MM.1S (cell line): ENCODE results near the gene PTPRG.

Source experiments
- DNase-seq: peaks from one replicate; pipeline ENCODE4 v3.0.0-alpha.2; 2015
- H2AFZ ChIP-seq: fragments of 300-600 bp; sonication (generic); 2 replicates; pipeline ENCODE4 v1.6.0; 2016; ENCODE audit warnings: antibody characterized with exemption, low read length
- H3F3A ChIP-seq: fragments of 300-600 bp; sonication (generic); 2 replicates; pipeline ENCODE4 v1.6.1; 2016; ENCODE audit warnings: mild to moderate bottlenecking, antibody characterized with exemption, low read length, moderate library complexity, mixed read lengths; ENCODE audit not compliant: insufficient read depth
- H3K27ac ChIP-seq: fragments of 300-600 bp; sonication (generic); 2 replicates; pipeline ENCODE4 v1.5.1; 2016; ENCODE audit warnings: mild to moderate bottlenecking, low read length
- H3K27me3 ChIP-seq: fragments of 300-600 bp; sonication (generic); replicated peaks from 2 replicates; pipeline ENCODE4 v1.6.0; 2016; ENCODE audit warnings: low read length; ENCODE audit not compliant: insufficient read depth
- H3K36me3 ChIP-seq: fragments of 300-600 bp; sonication (generic); replicated peaks from 2 replicates; pipeline ENCODE4 v1.6.1; 2016; ENCODE audit warnings: mild to moderate bottlenecking, low read length, mixed read lengths; ENCODE audit not compliant: insufficient read depth
- H3K4me1 ChIP-seq: fragments of 300-600 bp; sonication (generic); 2 replicates; pipeline ENCODE4 v1.6.1; 2016; ENCODE audit warnings: low read length, mixed read lengths
- H3K4me2 ChIP-seq: fragments of 300-600 bp; sonication (generic); 2 replicates; pipeline ENCODE4 v1.6.0; 2016; ENCODE audit warnings: low read depth, low read length
- H3K4me3 ChIP-seq: fragments of 300-600 bp; sonication (generic); 2 replicates; pipeline ENCODE4 v1.5.1; 2016; ENCODE audit warnings: low read length, mixed read lengths
- H3K79me2 ChIP-seq: fragments of 300-600 bp; sonication (generic); 2 replicates; pipeline ENCODE4 v1.6.1; 2016; ENCODE audit warnings: mixed run types, low read length, mixed read lengths
- H3K9ac ChIP-seq: fragments of 300-600 bp; sonication (generic); 2 replicates; pipeline ENCODE4 v1.6.1; 2016; ENCODE audit warnings: low read length, mixed read lengths
- H3K9me2 ChIP-seq: fragments of 300-600 bp; sonication (generic); replicated peaks from 2 replicates; pipeline ENCODE4 v1.6.1; 2016; ENCODE audit warnings: mild to moderate bottlenecking, low read length, mixed read lengths; ENCODE audit not compliant: insufficient read depth
- H3K9me3 ChIP-seq: fragments of 300-600 bp; sonication (generic); replicated peaks from 2 replicates; pipeline ENCODE4 v1.6.1; 2016; ENCODE audit warnings: mild to moderate bottlenecking, low read length, mixed read lengths; ENCODE audit not compliant: insufficient read depth
- H4K20me1 ChIP-seq: fragments of 300-600 bp; sonication (generic); 2 replicates; pipeline ENCODE4 v1.6.1; 2016; ENCODE audit warnings: mild to moderate bottlenecking, low read length, moderate library complexity, mixed read lengths; ENCODE audit not compliant: insufficient read depth
- CTCF ChIP-seq: fragments of 300-600 bp; sonication (generic); IDR thresholded peaks from 2 replicates; pipeline ENCODE4 v1.5.1; 2016; ENCODE audit warnings: antibody characterized with exemption, low read length, mixed read lengths
- EZH2 ChIP-seq: fragments of 300-600 bp; sonication (generic); optimal IDR thresholded peaks from 2 replicates; pipeline ENCODE3; 2017; ENCODE audit warnings: low read depth, mild to moderate bottlenecking, antibody characterized with exemption, low read length, mixed read lengths
- EZH2phosphoT487 ChIP-seq: fragments of 300-600 bp; sonication (generic); IDR thresholded peaks from 2 replicates; pipeline ENCODE4 v1.6.1; 2018; ENCODE audit warnings: antibody characterized with exemption, low read length

Gene PTPRG

DNA sequence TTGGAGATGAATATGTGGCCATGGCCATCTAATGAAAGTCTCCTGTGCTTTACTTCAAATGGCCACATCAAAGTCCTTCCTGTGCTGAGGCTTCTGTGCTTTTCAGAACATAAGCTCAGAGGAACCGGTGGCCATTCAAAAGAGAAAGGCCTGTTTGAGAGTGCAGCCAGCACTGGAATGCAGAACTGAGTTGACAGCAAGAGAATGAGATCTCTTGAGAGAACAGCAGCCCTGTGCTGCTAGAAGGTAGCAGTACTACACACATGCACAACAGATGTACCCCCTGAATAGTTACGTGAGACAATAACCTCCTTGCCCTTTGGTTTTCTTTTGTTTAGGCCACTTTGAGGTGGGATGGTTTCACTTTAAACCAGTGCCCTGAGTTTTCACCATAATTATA, 292.5 kb downstream of the PTPRG start:
- Histone ChIP-seq H3K36me3 (no peaks in the 10 kb centered on the region), H3K9me2 (no peaks in the 10 kb centered on the region), H3K4me1 (0 out of 2 replicates have a peak, but pooled peaks cover 10% of the 10 kb centered on the region), H3K27me3 (no peaks in the 10 kb centered on the region), H4K20me1 (no peaks in the 10 kb centered on the region), H3K4me3 (no peak overlapping the region), H3K4me2 (no peak overlapping the region), H3K27ac (no peak overlapping the region), H3K79me2 (peaks cover 6% of the 10 kb centered on the region; the same call in 1 of the 2 replicates), H3F3A (no peaks in the 10 kb centered on the region), H2AFZ (no peak overlapping the region), H3K9me3 (no peaks in the 10 kb centered on the region), H3K9ac (no peak overlapping the region)
- DNase-seq: peak; percentile 25
- TF ChIP-seq EZH2 (no peak), CTCF (no peak), EZH2phosphoT487 (no peak)

GRCh38 chr3:61855211-61855610, 293.8 kb downstream of the PTPRG start:
- TF ChIP-seq EZH2phosphoT487: no peak
- no peak for TF ChIP-seq CTCF
- TF ChIP-seq EZH2: no peak
- Histone ChIP-seq H3K9me3 (no peaks in the 10 kb centered on the region), H3K4me3 (no peak overlapping the region), H3K4me2 (no peak overlapping the region), H3F3A (no peaks in the 10 kb centered on the region), H3K4me1 (0 out of 2 replicates have a peak, but pooled peaks cover 10% of the 10 kb centered on the region), H3K27me3 (no peaks in the 10 kb centered on the region), H3K79me2 (peaks cover 6% of the 10 kb centered on the region; the same call in 1 of the 2 replicates), H4K20me1 (no peaks in the 10 kb centered on the region), H3K9me2 (no peaks in the 10 kb centered on the region), H2AFZ (no peak overlapping the region), H3K36me3 (no peaks in the 10 kb centered on the region), H3K27ac (no peak overlapping the region), H3K9ac (no peak overlapping the region)
- DNase-seq: no peak

DNA sequence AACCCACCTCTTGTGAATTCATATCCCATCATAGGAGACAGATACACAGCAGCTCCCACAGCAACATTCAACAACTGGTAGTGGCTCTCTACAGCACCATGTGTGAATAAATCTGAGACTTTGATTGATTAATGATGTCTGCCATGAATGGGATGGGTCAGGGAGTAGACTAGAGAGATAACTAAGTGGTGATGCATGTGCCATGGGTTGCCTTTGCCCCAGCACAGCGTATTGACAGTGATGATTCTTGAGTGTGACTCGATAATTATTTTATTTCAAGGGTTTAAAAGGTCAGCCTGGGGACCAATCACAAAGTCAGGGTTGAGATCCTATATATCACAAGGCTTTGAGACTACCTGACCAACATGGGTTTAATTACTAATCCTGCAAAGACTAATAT, 295.9 kb downstream of the PTPRG start:
- Histone ChIP-seq H3K27me3 (no peaks in the 10 kb centered on the region), H3K4me1 (0 out of 2 replicates have a peak, but pooled peaks cover 10% of the 10 kb centered on the region)

More for the DNA sequence above, 295.9 kb downstream of the PTPRG start:
- Histone ChIP-seq H3K36me3 (no peaks in the 10 kb centered on the region), H3K4me2 (no peak overlapping the region), H3K79me2 (no peaks in the 10 kb centered on the region), H3K9ac (no peak overlapping the region), H2AFZ (no peak overlapping the region), H3K9me2 (no peaks in the 10 kb centered on the region), H3K4me3 (no peak overlapping the region), H3K27ac (no peak overlapping the region), H3F3A (no peaks in the 10 kb centered on the region), H3K9me3 (no peaks in the 10 kb centered on the region), H4K20me1 (no peaks in the 10 kb centered on the region)
- TF ChIP-seq EZH2 (no peak), EZH2phosphoT487 (no peak), CTCF (no peak)
- DNase-seq: no peak
